ENCODE data around the gene CUX1. TPM values are rescaled to one million over a fixed set of nuclear protein-coding genes. Genes with fewer than 3 reads are reported as not detected.
"Not testable (repeated sequence)": the region's sequence is repeated elsewhere in the genome, so short reads cannot be mapped to it uniquely, and the experiment has no call there.

CUX1 gene
- total RNA-seq, 2 donors from 2014 or later = 8.6 to 23.3 TPM

- H3K9me3 Mint-ChIP-seq = no peaks in the 10 kb centered on the region
- H3K36me3 Mint-ChIP-seq = no peaks in the 10 kb centered on the region
- no peak overlapping the region for H3K27ac Mint-ChIP-seq
- no peak for DNase-seq (ENCODE audit: low spot score in 2 of 2)
- no peak for ATAC-seq
Observed at GRCh38 chr7:102317231-102318059, 500.0 kb downstream of the CUX1 start.

DNA sequence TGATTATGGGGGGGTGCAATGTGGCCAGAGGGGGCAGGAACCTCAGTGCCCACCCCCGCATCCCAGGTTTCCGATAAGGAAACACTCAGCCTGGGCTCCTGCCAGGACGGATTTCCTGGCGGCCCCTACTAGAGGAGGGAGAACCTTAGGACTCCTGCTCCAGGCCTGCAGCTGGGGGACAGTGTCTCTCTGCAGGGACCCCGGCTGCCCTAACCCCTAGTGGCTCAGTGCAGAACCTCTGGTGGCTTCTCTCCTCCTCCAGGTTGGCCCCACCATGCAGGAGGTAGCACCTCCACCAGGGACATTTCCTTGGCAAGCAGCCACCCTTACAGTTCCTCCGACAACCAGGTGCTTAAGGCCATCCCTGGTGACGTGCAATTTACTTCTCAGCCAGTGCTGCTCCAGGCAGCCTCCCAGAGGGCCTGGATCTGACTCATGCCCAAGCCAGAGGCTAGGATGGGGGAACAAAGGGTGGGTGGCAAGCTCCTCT lies 501.1 kb downstream of the CUX1 start:
- peak in 1 of 2 donors; percentile 47 for DNase-seq (ENCODE audit: low spot score in 2 of 2)
- peak in 1 of 2 donors; percentile 18 for ATAC-seq
- H3K9me3 Mint-ChIP-seq = no peaks in the 10 kb centered on the region
- no peaks in the 10 kb centered on the region for H3K36me3 Mint-ChIP-seq
- no peak overlapping the region for H3K27ac Mint-ChIP-seq

DNA sequence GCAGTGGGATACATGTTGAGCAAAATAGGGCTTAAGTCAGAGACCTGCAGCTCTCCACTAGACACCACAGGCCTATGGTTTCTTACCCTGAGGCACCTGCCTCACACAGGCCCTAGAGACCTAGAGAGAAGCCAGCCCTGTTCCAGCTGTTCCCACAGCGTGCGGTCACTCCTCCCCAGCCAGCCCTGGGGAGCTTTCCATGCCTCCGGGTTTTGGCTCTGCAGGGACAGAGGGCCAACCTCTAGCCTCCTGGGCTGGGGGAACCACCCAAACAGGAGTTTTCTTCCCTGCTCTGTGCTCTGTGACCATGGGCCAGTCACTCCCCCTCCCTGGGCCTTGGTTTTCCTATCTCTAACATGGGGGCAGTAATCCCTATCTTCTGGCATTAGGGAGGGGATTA lies 502.2 kb downstream of the CUX1 start:
- H3K36me3 Mint-ChIP-seq = no peaks in the 10 kb centered on the region
- no peak for ATAC-seq
- H3K27ac Mint-ChIP-seq = no peak overlapping the region
- no peaks in the 10 kb centered on the region for H3K9me3 Mint-ChIP-seq
- DNase-seq (ENCODE audit: low spot score in 2 of 2) = no peak

DNA sequence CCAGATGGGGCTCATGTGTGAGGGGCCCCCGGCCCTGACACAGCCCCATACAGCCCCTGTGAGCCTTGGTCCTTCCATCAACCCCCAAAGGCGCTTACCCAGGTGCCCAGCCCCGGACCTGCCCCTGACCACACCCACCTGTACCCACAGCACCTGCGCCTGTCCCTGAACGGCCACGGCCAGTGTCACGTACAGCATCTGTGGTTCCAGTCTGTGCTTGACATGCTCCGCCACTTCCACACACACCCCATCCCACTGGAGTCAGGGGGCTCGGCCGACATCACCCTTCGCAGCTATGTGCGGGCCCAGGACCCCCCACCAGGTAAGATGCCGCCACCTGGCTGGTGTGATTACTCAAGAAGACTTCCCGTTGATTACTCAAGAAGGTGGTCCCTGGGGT lies 502.8 kb downstream of the CUX1 start:
- H3K36me3 Mint-ChIP-seq = no peaks in the 10 kb centered on the region
- H3K27ac Mint-ChIP-seq = no peak overlapping the region
- H3K9me3 Mint-ChIP-seq = no peaks in the 10 kb centered on the region
- ATAC-seq (no peak), DNase-seq (ENCODE audit: low spot score in 2 of 2) (no peak)

- DNase-seq (ENCODE audit: low spot score in 2 of 2) (no peak), ATAC-seq (no peak)
- Mint-ChIP-seq H3K27ac (no peak overlapping the region), H3K9me3 (no peaks in the 10 kb centered on the region), H3K36me3 (no peaks in the 10 kb centered on the region)
Observed at GRCh38 chr7:102320601-102321350, 503.4 kb downstream of the CUX1 start.

GRCh38 chr7:102321351-102322201 lies 504.1 kb downstream of the CUX1 start:
- H3K36me3 Mint-ChIP-seq = no peaks in the 10 kb centered on the region
- DNase-seq (ENCODE audit: low spot score in 2 of 2) = no peak
- no peak overlapping the region for H3K27ac Mint-ChIP-seq
- H3K9me3 Mint-ChIP-seq = no peaks in the 10 kb centered on the region
- no peak for ATAC-seq

- DNase-seq (ENCODE audit: low spot score in 2 of 2) (no peak), ATAC-seq (no peak)
- H3K9me3 Mint-ChIP-seq = no peaks in the 10 kb centered on the region
- no peaks in the 10 kb centered on the region for H3K36me3 Mint-ChIP-seq
- H3K27ac Mint-ChIP-seq = no peak overlapping the region
Observed at GRCh38 chr7:102322202-102322715, 504.8 kb downstream of the CUX1 start.

- no peak for ATAC-seq
- no peaks in the 10 kb centered on the region for H3K9me3 Mint-ChIP-seq
- no peak overlapping the region for H3K27ac Mint-ChIP-seq
- no peak for DNase-seq (ENCODE audit: low spot score in 2 of 2)
- H3K36me3 Mint-ChIP-seq = no peaks in the 10 kb centered on the region
Observed at GRCh38 chr7:102323914-102324195, 506.4 kb downstream of the CUX1 start.

GRCh38 chr7:102325106-102325505 lies 507.7 kb downstream of the CUX1 start:
- ATAC-seq = not testable (repeated sequence)

GRCh38 chr7:102326157-102326889 lies 508.9 kb downstream of the CUX1 start:
- Mint-ChIP-seq H3K36me3 (no peaks in the 10 kb centered on the region), H3K9me3 (no peaks in the 10 kb centered on the region), H3K27ac (no peak overlapping the region)
- no peak for ATAC-seq
- DNase-seq (ENCODE audit: low spot score in 2 of 2) = no peak

More at GRCh38 chr7:102325106-102325505, 507.7 kb downstream of the CUX1 start:
- not testable (repeated sequence) for H3K36me3 Mint-ChIP-seq; H3K27ac Mint-ChIP-seq; H3K9me3 Mint-ChIP-seq; DNase-seq (ENCODE audit: low spot score in 2 of 2)

DNA sequence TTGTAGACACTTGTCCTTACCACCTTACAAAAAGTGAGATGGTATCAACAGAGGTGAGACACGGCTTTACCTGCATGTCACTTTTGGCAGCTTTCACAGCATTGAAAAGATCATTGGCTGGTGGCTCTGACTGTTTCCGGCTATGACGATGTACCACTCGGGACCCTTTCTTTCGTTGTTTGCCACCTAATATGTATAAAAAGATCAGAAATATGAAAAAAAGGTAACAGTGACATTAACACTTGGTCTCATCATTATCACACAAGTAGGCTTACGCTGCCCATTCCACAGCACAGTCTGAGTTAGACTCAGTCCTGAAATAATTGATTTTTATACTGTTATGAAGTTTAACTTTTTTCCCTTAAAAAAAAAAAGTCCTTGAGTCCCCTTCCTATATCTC lies 509.8 kb downstream of the CUX1 start:
- ATAC-seq; H3K9me3 Mint-ChIP-seq; H3K27ac Mint-ChIP-seq; H3K36me3 Mint-ChIP-seq; DNase-seq (ENCODE audit: low spot score in 2 of 2): not testable (repeated sequence)

DNA sequence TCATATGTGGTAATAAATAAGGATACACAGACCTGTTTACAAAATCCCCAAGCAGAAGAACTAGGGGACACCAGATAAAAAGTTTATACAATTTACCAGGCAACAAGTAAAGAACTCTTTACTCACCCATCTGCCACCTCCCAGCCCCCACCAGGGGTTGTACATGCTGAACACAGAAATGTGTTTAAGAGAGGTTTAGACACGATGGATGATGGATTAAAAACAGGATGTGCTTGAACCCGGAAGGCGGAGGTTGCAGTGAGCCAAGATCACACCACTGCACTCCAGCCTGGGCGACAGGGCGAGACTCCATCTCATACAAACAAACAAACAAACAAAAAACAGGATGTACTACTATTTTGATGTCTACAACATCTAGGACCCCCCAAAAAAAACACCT lies 511.4 kb downstream of the CUX1 start:
- ATAC-seq; H3K9me3 Mint-ChIP-seq; H3K36me3 Mint-ChIP-seq; H3K27ac Mint-ChIP-seq; DNase-seq (ENCODE audit: low spot score in 2 of 2): not testable (repeated sequence)

- H3K27ac Mint-ChIP-seq = peak overlapping the region in 1 of 2 donors; percentile 15
- DNase-seq (ENCODE audit: low spot score in 2 of 2); ATAC-seq; H3K9me3 Mint-ChIP-seq; H3K36me3 Mint-ChIP-seq: not testable (repeated sequence)
Observed at GRCh38 chr7:102329366-102329765, 511.9 kb downstream of the CUX1 start.

DNA sequence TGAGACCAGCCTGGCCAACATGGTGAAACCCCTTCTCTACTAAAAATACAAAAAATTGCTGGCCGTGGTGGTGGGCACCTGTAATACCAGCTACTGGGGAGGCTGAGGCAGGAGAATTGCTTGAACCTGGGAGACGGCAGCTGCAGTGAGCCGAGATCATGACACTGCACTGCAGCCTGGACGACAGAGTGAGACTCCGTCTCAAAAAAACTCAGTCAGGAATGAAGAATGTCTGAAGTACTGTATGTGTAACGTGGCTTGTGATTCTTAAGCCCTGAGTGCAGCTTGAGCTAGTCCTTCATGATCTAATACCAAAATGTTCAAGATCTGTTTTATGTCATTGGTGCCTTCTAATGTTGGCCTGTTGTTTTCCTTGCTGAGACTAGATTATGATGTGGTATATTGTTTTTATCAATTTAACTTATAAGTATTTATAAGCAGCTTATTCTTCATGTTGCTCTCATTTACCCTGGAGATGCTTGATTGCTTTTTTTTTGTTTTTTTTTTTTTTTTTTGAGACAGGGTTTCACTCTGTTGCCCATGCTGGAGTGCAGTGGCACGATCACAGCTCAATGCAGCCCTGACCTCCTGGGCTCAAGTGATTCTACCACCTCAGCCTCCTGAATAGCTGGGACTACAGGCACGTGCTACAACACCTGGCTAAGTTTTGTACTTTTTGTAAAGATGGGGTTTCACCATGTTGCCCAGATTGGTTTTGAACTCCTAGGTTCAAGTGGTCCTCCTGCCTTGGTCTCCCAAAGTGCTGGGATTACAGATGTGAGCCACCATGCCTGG lies 513.4 kb downstream of the CUX1 start:
- DNase-seq (ENCODE audit: low spot score in 2 of 2); ATAC-seq; H3K9me3 Mint-ChIP-seq; H3K27ac Mint-ChIP-seq; H3K36me3 Mint-ChIP-seq: not testable (repeated sequence)

All from activated naive CD4-positive, alpha-beta T cell treated with anti-CD3 and anti-CD28 coated beads, Interleukin-2, amount 50 U/mL, for 72 hours (primary cell).